Tibial nerve (tissue), 4 donors: Measurements from ENCODE around the gene RAP1A.

Experiments
- EP300 ChIP-seq, 2 donors: sonication (generic); formaldehyde crosslinking; IDR thresholded peaks; one replicate each; pipeline ENCODE4 v1.6.1; 2017; ENCODE audit warnings: antibody characterized with exemption in 2 of 2, mild to moderate bottlenecking in 1 of 2
- TF ChIP-seq, protein P1 (sequence below), 5 experiments: fragments of 200-600 bp in 3 of 5; fragments of 450-650 bp in 2 of 5; sonication (generic) in 3 of 5; IDR thresholded peaks; one replicate each; pipeline ENCODE4 v1.5.1; 2016 to 2019; ENCODE audit warnings: antibody characterized with exemption in 5 of 5, mild to moderate bottlenecking in 3 of 5, moderate library complexity in 2 of 5

DNA sequence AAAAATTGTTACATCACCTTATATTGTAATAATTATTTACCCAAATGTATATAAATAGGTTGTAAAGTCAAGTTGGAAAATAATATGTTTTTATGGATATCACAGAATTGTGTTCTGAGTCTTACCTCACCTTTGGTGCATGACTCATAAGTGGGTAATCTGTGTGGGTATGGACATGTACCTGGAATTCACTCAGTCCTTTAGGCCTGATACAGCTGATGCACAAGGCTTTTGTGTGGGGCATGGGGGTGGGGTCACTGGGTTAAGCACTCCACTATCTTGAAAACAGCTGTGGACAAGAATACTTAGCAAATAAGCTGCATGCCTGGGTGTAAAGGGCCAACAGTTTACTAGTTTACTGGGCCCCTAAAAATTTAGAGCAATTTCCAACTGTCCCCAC lies 85.2 kb downstream of the RAP1A start:
- TF ChIP-seq, protein P1, sequence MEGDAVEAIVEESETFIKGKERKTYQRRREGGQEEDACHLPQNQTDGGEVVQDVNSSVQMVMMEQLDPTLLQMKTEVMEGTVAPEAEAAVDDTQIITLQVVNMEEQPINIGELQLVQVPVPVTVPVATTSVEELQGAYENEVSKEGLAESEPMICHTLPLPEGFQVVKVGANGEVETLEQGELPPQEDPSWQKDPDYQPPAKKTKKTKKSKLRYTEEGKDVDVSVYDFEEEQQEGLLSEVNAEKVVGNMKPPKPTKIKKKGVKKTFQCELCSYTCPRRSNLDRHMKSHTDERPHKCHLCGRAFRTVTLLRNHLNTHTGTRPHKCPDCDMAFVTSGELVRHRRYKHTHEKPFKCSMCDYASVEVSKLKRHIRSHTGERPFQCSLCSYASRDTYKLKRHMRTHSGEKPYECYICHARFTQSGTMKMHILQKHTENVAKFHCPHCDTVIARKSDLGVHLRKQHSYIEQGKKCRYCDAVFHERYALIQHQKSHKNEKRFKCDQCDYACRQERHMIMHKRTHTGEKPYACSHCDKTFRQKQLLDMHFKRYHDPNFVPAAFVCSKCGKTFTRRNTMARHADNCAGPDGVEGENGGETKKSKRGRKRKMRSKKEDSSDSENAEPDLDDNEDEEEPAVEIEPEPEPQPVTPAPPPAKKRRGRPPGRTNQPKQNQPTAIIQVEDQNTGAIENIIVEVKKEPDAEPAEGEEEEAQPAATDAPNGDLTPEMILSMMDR (IDR thresholded peaks at IDR 0.05) = no peak
- TF ChIP-seq EP300 (IDR thresholded peaks at IDR 0.05) = no peak
